ENCODE data around the gene CARD10. TPM values are rescaled to one million over a fixed set of nuclear protein-coding genes. Genes with fewer than 3 reads are reported as not detected.

CARD10 gene, protein sequence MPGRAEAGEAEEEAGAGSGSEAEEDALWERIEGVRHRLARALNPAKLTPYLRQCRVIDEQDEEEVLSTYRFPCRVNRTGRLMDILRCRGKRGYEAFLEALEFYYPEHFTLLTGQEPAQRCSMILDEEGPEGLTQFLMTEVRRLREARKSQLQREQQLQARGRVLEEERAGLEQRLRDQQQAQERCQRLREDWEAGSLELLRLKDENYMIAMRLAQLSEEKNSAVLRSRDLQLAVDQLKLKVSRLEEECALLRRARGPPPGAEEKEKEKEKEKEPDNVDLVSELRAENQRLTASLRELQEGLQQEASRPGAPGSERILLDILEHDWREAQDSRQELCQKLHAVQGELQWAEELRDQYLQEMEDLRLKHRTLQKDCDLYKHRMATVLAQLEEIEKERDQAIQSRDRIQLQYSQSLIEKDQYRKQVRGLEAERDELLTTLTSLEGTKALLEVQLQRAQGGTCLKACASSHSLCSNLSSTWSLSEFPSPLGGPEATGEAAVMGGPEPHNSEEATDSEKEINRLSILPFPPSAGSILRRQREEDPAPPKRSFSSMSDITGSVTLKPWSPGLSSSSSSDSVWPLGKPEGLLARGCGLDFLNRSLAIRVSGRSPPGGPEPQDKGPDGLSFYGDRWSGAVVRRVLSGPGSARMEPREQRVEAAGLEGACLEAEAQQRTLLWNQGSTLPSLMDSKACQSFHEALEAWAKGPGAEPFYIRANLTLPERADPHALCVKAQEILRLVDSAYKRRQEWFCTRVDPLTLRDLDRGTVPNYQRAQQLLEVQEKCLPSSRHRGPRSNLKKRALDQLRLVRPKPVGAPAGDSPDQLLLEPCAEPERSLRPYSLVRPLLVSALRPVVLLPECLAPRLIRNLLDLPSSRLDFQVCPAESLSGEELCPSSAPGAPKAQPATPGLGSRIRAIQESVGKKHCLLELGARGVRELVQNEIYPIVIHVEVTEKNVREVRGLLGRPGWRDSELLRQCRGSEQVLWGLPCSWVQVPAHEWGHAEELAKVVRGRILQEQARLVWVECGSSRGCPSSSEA
- 3.4 and 15.0 TPM in 2 replicates for total RNA-seq

DNA sequence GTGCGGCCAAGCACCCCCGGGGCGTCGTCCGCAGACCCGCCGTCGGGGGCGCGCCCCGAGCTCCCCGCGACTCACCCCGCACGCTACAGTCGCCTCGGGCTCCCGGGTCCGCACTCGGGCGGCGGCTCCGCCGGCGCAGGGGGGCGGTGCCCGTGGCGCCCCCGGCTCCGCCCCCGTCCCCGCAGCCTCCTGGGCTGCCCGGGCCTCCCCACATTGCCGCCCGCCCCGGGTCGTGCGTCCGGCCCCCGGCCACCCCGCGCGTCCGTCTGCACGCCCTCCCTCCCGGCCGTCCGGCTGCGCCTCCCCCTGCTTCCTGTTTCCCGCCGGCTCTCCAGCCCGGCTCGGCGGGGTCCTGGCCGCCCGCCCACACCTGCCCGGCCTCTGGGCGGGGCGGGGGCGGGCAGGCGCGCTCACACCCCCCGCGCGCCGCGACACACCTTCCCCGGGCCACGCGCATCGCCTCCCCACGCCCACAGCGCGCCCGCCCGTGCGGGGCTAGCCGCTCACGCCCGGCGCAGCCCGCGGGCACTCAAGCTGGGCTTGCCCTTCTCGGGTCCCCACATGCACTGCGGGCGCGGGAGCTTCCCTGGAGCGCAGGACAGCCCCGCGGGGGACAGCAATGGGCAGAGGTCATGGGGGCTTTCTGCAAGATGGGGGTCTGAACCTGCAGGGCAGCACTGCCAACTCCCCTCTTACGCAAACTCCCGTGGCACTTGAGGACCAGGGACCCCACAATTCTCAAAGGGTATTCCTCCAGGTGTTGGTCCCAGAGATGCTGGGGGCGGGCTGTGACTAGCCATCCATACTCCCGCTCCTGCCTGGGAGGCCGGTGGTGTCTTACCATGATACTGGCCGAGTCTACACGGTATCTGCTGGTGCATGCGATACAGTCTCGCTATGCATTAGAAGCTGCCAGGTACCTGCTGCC is at the start of gene CARD10:
Gene CARD10, minus strand, starts transcription at position 148 of the 928 bp plus-strand sequence. CDS start 215 bp downstream, outside the sequence.

DNA sequence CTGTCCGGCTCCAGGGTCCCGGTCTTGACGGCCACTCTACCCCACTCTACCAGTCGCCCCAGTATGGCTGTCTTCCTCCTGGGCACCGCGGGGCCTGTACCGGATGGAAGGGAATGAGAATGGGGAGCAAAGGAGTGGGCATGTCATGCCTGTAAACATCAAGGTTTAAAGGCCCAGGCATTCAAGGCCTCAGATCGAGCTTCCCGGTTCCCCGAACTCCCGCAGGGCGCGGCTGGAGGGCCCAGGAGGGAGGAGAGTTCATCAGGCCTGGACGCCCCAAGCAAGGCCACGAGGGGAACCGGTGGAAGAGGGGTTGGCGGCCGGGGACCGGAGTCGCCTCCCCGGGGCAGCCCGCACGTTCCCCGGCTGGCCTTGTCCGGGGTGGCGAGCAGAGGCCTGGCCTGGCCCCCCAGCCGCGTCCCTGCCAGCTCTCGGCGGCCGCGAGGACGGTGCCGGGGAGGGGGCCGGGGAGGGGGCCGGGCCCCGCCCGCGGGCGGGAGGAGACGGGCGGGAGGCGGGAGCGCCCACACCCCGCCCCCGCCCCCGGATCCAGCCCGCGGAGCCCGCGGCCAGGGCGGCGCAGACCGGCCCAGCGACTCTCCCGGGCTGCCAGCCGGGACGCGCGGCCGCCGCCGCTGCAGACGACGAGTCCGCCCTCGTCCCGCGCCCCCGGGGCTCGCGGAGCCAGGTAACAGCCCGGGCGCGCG is 40.8 kb upstream of the CARD10 start, which contains the start of gene CDC42EP1:
Gene CDC42EP1, plus strand, starts transcription at position 580 of the 707 bp plus-strand sequence. CDS start 5,870 bp downstream, outside the sequence.

DNA sequence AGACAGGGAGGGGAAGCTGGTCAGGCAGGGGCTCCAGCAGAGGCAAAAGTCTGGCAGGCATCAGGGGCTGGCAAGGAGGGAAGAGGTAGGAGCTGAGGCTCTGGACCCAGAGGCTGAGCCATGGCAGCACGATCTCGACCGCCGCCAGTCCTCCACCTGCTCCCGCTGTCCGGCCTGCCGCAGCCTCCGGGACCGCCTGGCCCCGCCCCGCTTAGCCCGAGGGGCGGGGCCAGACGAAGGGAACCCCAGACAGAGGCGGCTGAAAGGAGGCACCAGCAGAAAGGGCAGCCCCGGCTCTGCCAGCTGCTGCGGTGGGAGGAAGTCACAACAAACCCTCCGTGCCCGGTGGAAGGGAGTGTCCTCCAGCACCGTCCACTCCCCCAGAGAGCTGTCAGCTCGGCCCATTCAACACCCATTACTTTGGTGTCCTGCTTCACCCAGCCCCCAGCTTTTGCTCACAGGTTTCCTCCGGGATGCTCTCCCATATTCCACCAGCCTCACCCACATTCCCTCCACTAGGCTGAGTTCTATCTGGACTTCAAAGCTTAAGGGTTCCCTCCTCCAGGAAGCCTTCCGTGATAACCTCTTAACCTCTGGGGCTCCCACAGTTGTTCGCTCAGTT is 32.9 kb downstream of the CARD10 start, which contains the start of gene MFNG:
Gene MFNG, minus strand, starts transcription at position 161 of the 622 bp plus-strand sequence. CDS start 207 bp downstream, outside the sequence.

Other genes with a start within 250 kb of the CARD10 start
- 0.39 TPM in 1 of 2 replicates, not detected in the other for gene CYTH4, start 236.9 kb downstream of the CARD10 start, total RNA-seq
- gene ELFN2, start 91.9 kb downstream of the CARD10 start, total RNA-seq: 1.4 and 4.0 TPM in 2 replicates
- gene MFNG, start 33.0 kb downstream of the CARD10 start, total RNA-seq: 1.9 TPM in 1 of 2 replicates, not detected in the other
- gene CDC42EP1, start 41.1 kb upstream of the CARD10 start, total RNA-seq: 58.1 and 61.1 TPM in 2 replicates
- gene LGALS2, start 60.7 kb upstream of the CARD10 start, total RNA-seq: not detected in 2 replicates
- gene GGA1, start 89.4 kb upstream of the CARD10 start, total RNA-seq: 29.4 and 35.7 TPM in 2 replicates
- gene SH3BP1, start 120.3 kb upstream of the CARD10 start, total RNA-seq: 21.2 and 25.3 TPM in 2 replicates
- 18.6 and 24.4 TPM in 2 replicates for gene PDXP, start 139.3 kb upstream of the CARD10 start, total RNA-seq
- 5,976 and 9,609 TPM in 2 replicates for gene LGALS1, start 156.2 kb upstream of the CARD10 start, total RNA-seq
- 15.0 and 23.2 TPM in 2 replicates for gene NOL12, start 166.9 kb upstream of the CARD10 start, total RNA-seq
- 56.2 and 98.1 TPM in 2 replicates for gene TRIOBP, start 177.6 kb upstream of the CARD10 start, total RNA-seq

All from epithelial cell of alveolus of lung (primary cell).